Vagina (tissue), 2 donors: ENCODE results near the gene LMAN1. TPM values are rescaled to one million over a fixed set of nuclear protein-coding genes. Genes with fewer than 3 reads are reported as not detected.

Experiments
- DNase-seq, 2 donors: peaks; one replicate each; pipeline ENCODE4 v3.0.0-alpha.2; 2017; ENCODE audit errors: extremely low spot score in 2 of 2
- H3K27ac ChIP-seq: fragments of 200-600 bp; sonication (generic); one replicate; pipeline ENCODE4 v1.5.1; 2019
- H3K27me3 ChIP-seq: fragments of 200-600 bp; sonication (generic); one replicate; pipeline ENCODE4 v1.5.1; 2019
- H3K36me3 ChIP-seq, 2 donors: fragments of 200-600 bp; sonication (generic); one replicate each; pipeline ENCODE4 v1.5.1; 2017 to 2019
- H3K4me1 ChIP-seq: fragments of 200-600 bp; sonication (generic); one replicate; pipeline ENCODE4 v1.5.1; 2019
- H3K4me3 ChIP-seq, 2 donors: fragments of 200-600 bp; sonication (generic); 1 replicate in 1 of 2; 2 replicates in 1 of 2; pipeline ENCODE4 v1.5.1; 2016 to 2019
- H3K9me3 ChIP-seq: fragments of 200-600 bp; sonication (generic); one replicate; pipeline ENCODE4 v1.5.1; 2019
- POLR2A ChIP-seq, 2 donors: fragments of 450-650 bp; IDR thresholded peaks; one replicate each; pipeline ENCODE4 v1.6.1; 2017; ENCODE audit warnings: antibody characterized with exemption in 2 of 2, mild to moderate bottlenecking in 2 of 2, moderate library complexity in 2 of 2
- POLR2AphosphoS5 ChIP-seq, 2 donors: sonication (generic); formaldehyde crosslinking; IDR thresholded peaks; one replicate each; pipeline ENCODE4 v1.9.0; 2017; ENCODE audit warnings: antibody characterized with exemption in 2 of 2, mild to moderate bottlenecking in 2 of 2, low read depth in 1 of 2; ENCODE audit not compliant: insufficient read depth in 1 of 2
- intact Hi-C: fragments of 100-400 bp; cut with DNase I; formaldehyde crosslinking; loops from one replicate; pipeline ENCODE4 v1.15.1; 2023
- total RNA-seq: library from RNA; depleted of rRNA; stranded (reverse); fragments of >200 nt; gene quantifications from one replicate; pipeline ENCODE4 v1.2.3, GENCODE V29; 2016
- TF ChIP-seq, protein P1 (sequence below), 3 experiments: fragments of 450-650 bp in 2 of 3; fragments of 200-600 bp in 1 of 3; sonication (generic) in 1 of 3; IDR thresholded peaks; one replicate each; pipeline ENCODE4 v1.5.1; 2017 to 2019; ENCODE audit warnings: antibody characterized with exemption in 3 of 3, mild to moderate bottlenecking in 2 of 3, moderate library complexity in 2 of 3

The LMAN1 gene
- total RNA-seq, 1 donor from 2014 or later, result 52.8 TPM

DNA sequence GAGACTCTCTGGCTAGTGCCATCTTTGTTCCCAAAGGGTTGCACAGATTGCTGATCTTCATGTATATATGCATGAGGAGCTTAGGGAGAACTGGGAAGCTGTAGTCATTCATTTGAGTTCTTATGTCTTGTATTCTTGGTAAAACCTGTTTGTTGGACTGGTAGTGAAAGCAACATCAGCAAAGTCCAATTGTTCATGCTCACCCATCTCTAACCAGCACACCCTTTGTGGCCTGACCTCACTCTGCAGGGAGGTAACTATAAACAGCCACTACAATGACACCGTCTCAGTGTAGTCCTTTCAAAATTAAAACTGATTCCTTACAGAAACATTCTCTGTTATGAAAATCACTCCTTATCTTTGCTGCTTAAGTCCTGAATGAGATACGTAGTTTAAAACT lies 13.9 kb upstream of the LMAN1 start:
- TF ChIP-seq POLR2A (IDR thresholded peaks at IDR 0.05), result no peak
- TF ChIP-seq, protein P1, sequence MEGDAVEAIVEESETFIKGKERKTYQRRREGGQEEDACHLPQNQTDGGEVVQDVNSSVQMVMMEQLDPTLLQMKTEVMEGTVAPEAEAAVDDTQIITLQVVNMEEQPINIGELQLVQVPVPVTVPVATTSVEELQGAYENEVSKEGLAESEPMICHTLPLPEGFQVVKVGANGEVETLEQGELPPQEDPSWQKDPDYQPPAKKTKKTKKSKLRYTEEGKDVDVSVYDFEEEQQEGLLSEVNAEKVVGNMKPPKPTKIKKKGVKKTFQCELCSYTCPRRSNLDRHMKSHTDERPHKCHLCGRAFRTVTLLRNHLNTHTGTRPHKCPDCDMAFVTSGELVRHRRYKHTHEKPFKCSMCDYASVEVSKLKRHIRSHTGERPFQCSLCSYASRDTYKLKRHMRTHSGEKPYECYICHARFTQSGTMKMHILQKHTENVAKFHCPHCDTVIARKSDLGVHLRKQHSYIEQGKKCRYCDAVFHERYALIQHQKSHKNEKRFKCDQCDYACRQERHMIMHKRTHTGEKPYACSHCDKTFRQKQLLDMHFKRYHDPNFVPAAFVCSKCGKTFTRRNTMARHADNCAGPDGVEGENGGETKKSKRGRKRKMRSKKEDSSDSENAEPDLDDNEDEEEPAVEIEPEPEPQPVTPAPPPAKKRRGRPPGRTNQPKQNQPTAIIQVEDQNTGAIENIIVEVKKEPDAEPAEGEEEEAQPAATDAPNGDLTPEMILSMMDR (IDR thresholded peaks at IDR 0.05), result no peak
- TF ChIP-seq POLR2AphosphoS5 (IDR thresholded peaks at IDR 0.05; ENCODE audit: insufficient read depth in 1 of 2, low read depth in 1 of 2), result no peak
- H3K9me3 ChIP-seq, result no peaks in the 10 kb centered on the region
- DNase-seq, result no peak
- H3K4me1 ChIP-seq, result no peaks in the 10 kb centered on the region
- no peak overlapping the region for H3K27ac ChIP-seq
- H3K4me3 ChIP-seq, result no peak overlapping the region
- H3K36me3 ChIP-seq, result no peaks in the 10 kb centered on the region
- intact Hi-C loops, result no loop called here
- H3K27me3 ChIP-seq, result no peaks in the 10 kb centered on the region

- Histone ChIP-seq H3K27ac (no peak overlapping the region), H3K36me3 (peaks cover 0 to 4% of the 10 kb centered on the region in 2 donors), H3K4me1 (peaks cover 21% of the 10 kb centered on the region), H3K9me3 (no peaks in the 10 kb centered on the region), H3K27me3 (no peaks in the 10 kb centered on the region), H3K4me3 (no peak overlapping the region)
- TF ChIP-seq, protein P1 (IDR thresholded peaks at IDR 0.05), result no peak
- TF ChIP-seq POLR2AphosphoS5 (IDR thresholded peaks at IDR 0.05; ENCODE audit: insufficient read depth in 1 of 2, low read depth in 1 of 2) (no peak), POLR2A (IDR thresholded peaks at IDR 0.05) (no peak)
- intact Hi-C loops, result no loop called here
- DNase-seq, result no peak
Measured at GRCh38 chr18:59360381-59360780, 1.3 kb upstream of the LMAN1 start.

GRCh38 chr18:59359576-59359952 lies 499 bp upstream of the LMAN1 start:
- TF ChIP-seq POLR2A (IDR thresholded peaks at IDR 0.05), result no peak
- no peak for TF ChIP-seq POLR2AphosphoS5 (IDR thresholded peaks at IDR 0.05; ENCODE audit: insufficient read depth in 1 of 2, low read depth in 1 of 2)
- TF ChIP-seq, protein P1 (IDR thresholded peaks at IDR 0.05), result no peak
- Histone ChIP-seq H3K4me1 (peaks cover 21% of the 10 kb centered on the region), H3K9me3 (no peaks in the 10 kb centered on the region), H3K27me3 (no peaks in the 10 kb centered on the region), H3K4me3 (peak overlapping the region; percentile 82 to 94), H3K27ac (peak overlapping the region; percentile 89), H3K36me3 (peaks cover 0 to 8% of the 10 kb centered on the region in 2 donors)
- no peak for DNase-seq
- intact Hi-C loops, result no loop called here

- no peak for DNase-seq
- intact Hi-C loops, result no loop called here
- TF ChIP-seq POLR2AphosphoS5 (IDR thresholded peaks at IDR 0.05; ENCODE audit: insufficient read depth in 1 of 2, low read depth in 1 of 2) (no peak), POLR2A (IDR thresholded peaks at IDR 0.05) (no peak)
- TF ChIP-seq, protein P1 (IDR thresholded peaks at IDR 0.05), result no peak
- H3K27ac ChIP-seq, result peak overlapping the region; percentile 89
- H3K4me1 ChIP-seq, result peaks cover 21% of the 10 kb centered on the region
- peak overlapping the region; percentile 82 to 94 for H3K4me3 ChIP-seq
- H3K9me3 ChIP-seq, result no peaks in the 10 kb centered on the region
- H3K36me3 ChIP-seq, result peaks cover 0 to 13% of the 10 kb centered on the region in 2 donors
- no peaks in the 10 kb centered on the region for H3K27me3 ChIP-seq
Measured at GRCh38 chr18:59358414-59358711, 702 bp downstream of the LMAN1 start.

- TF ChIP-seq POLR2A (IDR thresholded peaks at IDR 0.05) (no peak), POLR2AphosphoS5 (IDR thresholded peaks at IDR 0.05; ENCODE audit: insufficient read depth in 1 of 2, low read depth in 1 of 2) (peak in 1 of 2 donors; percentile 54)
- intact Hi-C loops, result no loop called here
- peak overlapping the region; percentile 82 to 94 for H3K4me3 ChIP-seq
- H3K9me3 ChIP-seq, result no peaks in the 10 kb centered on the region
- DNase-seq, result no peak
- peaks cover 0 to 16% of the 10 kb centered on the region in 2 donors for H3K36me3 ChIP-seq
- peak overlapping the region; percentile 89 for H3K27ac ChIP-seq
- H3K27me3 ChIP-seq, result no peaks in the 10 kb centered on the region
- peaks cover 21% of the 10 kb centered on the region for H3K4me1 ChIP-seq
Measured at GRCh38 chr18:59357928-59358327, 1.1 kb downstream of the LMAN1 start.
